Activated CD4-positive, alpha-beta T cell treated with anti-CD3 and anti-CD28 coated beads, Interleukin-2, amount 50 U/mL, for 24 hours (primary cell): ENCODE measurements around the gene PHF21A.

ENCODE experiments used
- DNase-seq, 2 donors: peaks; one replicate each; pipeline ENCODE4 v3.0.0-alpha.2; 2020; ENCODE audit warnings: low read depth in 1 of 2, low spot score in 1 of 2

The PHF21A gene

GRCh38 chr11:45936511-45937054, 184.7 kb downstream of the PHF21A start:
- no peak for DNase-seq

- no peak for DNase-seq
Observed at GRCh38 chr11:45935349-45936064, 185.7 kb downstream of the PHF21A start.

DNA sequence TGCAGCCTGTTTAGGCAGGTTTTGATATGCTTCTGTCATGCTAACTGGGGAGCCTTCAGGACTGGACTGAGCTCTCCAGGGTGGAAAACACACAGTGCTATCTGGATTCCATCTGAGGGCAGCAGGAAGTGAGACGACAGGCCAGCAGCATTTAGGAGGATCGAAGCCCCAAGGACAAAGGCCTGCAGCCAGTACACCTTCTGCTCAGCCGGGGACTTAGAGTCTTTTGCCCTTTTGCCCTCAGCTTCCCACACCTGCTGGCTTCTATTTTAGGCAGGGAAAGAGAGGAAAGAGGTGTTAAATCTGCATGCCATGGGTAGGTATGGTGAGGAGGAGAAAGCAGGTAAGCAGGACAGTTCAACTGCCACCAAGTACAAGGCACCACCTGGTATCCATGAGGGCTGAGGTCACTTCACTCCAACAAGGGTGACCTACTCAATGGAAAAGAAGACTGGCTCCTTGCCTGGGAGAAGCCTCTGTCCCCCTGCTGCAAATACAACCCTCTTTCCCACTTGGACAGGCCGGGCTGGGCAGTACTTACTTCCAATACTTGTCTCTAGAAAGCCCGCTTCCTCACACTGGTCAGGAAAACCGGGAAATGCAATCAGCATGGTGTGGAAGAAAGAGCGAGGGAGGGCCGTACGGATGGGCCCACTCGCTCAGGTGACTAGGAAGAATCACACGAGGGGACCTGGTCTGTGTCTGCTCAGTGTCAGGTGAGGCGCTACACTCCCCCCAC, 186.5 kb downstream of the PHF21A start:
- DNase-seq = no peak

DNA sequence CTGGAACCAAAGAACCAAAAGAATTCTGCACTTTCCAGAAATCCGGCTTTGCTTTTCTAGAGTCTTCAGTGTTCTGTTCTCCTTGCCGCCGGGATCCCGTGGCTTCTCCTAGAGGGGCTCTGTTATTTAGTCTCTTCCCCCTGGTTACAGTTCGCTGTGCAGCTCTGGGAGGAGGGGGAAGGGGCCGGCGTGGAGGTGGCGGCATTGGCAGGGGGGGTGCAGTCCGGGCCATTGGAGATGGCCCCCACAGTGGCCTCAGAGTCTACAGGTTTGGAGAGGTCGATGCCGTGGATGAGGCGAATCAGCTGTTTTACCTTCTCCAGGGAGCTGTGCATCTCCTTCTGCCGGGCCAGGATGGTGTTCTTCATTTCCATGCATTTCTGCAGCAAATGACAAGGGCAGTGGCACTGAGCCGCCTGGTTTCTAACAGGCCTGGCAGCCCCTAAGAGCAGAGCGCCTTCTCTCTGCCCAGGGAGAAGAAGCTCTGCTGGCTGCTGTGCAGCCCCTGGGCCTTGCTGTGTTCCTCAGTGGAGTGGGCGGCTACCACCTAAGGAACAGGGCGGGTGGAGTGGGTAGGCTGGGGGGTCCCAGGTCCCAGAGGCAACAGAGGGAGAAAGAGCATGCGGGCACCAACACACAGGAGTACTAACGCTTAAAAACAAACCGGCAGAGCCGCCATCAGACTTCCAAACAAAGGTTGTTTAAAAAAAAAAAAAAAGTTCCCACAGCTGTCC, 187.2 kb downstream of the PHF21A start:
- DNase-seq = no peak

DNA sequence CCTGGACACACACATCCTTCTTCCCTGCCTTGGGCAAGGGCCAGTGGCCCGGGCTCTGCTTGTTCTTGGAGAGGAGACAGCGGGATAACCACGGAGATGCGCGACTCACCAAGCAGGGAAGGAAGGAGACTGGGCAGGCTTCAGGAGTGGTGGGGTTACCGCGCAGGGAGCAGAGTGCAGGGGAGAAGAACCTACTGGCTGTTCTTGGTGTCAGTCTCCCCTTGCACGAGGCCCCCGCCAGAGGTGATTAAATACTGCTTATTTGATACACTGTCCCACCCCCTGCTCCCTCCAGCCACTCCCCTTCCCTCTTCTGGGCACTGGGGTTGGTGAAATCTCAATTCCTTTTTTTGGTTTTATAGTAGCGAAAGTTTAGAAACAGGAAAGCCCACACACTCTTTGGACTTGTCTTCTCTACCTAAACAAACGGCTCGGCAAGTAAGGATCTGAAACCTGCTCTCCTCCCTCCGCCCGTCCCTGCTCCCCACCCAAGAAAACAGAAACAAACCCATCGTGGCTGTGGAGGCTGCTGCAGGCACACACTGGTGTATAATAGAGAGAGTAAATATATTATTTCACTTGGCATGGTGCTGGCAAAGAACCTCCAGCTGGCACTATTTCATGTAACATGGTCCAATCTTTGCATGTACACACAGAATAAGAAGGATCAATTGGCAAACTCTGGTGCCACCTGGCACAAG, 188.0 kb downstream of the PHF21A start:
- no peak for DNase-seq

DNA sequence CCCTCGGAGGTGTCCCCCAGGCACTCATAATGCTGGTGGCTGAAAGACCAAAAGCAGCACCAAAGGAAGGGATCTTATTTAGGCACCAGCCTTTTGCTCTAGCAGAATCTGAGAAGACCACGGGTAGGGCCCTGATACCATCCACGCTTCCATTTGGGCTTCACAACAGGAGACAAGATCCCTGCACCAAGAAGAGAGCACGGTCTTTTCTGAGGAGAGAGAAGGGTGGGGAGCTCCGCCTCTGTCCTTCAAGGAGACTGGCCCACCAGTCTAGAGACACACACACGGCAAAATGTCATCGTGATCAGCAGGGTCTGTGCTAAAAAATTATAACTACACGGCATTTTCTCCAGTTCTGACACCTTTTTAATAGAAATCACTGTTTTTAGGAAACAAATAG, 189.0 kb downstream of the PHF21A start:
- DNase-seq = no peak

GRCh38 chr11:45931739-45932138, 189.5 kb downstream of the PHF21A start:
- no peak for DNase-seq

- no peak for DNase-seq
Observed at GRCh38 chr11:45930951-45931570, 190.2 kb downstream of the PHF21A start.

DNA sequence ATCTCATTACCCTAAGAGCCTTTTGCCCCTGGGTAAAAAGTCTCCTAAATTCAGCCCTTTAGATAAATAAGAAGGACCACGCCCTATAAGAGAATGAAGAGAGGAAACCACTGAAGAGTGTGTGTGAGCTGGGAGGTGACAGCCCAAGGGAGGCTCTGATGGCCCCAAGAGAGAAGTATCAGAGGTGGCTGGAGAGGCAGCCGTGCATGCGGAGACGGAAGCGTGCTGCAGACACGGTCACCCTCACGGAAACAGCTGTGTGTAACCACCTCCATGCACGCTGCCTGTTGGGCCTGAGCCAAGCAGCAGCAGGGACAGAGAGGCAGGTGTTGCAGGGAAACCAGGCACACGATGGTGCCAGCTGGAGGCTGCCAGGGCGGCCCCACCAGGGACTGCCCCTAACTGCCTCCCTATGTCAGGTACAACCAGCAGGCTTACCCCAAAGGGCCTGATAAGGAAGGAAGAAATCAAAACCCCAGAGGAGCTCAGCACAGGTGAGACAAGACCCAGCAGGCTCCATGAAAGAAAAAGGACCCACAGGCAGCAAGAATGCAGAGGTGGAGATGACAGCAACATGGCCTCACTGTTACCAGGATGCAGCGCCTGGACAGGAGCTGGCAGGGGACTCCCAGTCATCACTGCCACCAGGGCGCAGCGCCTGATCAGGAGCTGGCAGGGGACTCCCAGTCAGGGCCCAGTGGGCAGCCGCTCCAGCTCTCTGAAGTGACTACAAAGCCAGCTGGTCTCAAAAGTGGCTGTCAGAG, 191.0 kb downstream of the PHF21A start:
- no peak for DNase-seq

DNA sequence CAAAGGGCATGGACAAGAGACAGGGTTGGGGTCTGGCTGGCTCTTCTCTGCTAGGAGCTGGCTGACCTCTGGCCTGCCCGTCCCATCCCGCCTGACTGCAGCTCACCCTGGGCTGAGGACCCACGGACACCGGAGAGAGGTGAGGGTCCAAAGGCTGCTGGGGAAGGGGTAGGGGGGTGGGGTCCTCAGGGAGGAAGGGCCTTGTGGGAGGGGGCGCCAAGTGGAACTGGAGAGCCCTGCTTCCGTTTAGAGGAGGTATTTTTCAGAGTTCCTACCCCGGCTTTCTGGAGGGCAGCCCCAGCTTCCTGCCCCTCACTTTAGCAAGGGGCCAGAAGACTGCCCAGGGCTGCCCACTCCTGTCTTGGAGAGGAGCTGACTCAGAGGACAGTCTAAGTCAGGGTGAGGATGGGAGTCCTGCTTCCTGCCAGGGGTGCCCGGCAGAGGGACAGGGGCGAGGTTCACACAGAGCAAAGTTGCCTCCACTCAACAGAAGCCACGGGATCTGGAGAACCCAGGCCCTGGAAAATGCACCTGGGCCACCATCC, 191.7 kb downstream of the PHF21A start:
- DNase-seq = no peak

DNA sequence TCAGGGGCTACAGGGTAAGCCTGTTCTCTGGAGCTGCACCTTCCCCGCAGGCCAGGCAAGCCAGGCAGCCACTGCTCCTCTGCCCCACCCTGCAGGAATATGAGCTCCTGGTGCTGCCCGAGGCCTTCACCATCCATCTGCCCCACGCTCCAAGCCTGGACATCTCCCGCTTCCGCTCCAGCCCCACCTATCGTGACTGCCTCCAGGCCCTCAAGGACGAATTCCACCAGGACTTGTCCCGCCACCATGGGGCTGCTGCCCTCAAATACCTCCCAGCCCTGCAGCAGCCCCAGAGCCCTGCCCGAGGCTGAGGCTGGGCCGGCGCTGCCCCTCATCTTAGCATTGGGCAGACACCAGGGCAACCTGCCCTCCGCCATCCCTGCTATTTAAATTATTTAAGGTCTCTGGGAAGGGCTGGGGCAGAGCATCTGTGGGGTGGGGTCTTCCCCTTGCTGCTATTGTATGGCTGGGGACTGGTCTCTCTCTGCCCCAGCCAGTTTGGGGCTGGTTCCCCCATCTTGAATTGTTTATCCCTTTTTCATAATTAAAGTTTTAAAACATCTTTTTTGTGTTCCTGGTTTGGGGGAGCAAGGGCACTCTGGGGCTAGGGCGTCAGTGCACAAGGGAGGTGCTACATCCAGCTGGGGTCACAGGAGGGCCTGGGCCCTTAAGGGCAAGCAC, 192.6 kb downstream of the PHF21A start:
- no peak for DNase-seq

- DNase-seq = no peak
Observed at GRCh38 chr11:45927684-45928413, 193.4 kb downstream of the PHF21A start.

DNA sequence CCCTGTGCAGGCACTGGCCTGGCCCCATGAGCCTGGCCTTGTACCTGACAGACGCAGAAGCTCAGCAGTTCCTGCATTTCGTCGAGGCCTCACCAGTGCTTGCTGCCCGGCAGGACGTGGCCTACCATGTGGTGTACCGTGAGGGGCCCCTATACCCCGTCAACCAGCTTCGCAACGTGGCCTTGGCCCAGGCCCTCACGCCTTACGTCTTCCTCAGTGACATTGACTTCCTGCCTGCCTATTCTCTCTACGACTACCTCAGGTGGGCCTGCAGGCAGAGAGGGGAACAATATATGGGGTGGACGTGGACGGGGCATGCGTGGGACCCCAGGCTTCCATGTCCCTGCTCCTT, 193.9 kb downstream of the PHF21A start:
- DNase-seq = no peak

DNA sequence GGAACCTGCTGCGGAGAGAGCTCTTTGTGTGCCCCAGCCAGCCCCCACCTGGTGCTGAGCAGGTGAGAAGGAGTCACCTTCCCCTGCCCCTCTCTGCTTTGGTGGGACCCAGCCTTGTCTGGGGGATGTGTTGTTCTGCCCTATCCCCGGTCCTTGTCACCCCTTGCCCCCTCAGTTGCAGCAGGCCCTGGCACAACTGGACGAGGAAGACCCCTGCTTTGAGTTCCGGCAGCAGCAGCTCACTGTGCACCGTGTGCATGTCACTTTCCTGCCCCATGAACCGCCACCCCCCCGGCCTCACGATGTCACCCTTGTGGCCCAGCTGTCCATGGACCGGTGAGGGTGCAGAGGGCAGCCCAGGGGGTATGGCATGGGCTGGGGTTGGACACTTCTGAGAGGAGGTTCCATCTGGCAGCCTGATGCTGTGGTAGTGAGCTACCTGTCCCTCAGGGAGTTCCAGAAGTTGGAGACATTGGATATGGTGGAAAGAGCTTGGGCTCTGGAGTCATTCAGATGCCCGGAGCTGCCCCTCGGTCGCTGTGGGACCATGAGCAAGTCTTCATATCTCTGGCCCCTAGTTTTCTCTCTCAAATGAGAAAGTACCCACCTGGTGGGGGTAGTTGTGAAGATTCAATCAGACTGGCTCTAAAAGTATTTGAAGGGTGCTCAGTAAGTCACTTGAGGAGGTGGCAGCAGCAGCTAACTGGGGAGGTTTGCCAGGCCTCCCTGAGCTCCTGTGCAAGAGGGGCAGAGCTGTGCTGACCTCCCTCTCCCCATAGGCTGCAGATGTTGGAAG, 194.5 kb downstream of the PHF21A start:
- DNase-seq = no peak

- no peak for DNase-seq
Observed at GRCh38 chr11:45926001-45926401, 195.3 kb downstream of the PHF21A start.

- no peak for DNase-seq
Observed at GRCh38 chr11:45925550-45925949, 195.7 kb downstream of the PHF21A start.

GRCh38 chr11:45924927-45925326, 196.3 kb downstream of the PHF21A start:
- no peak for DNase-seq
